EH (cell line): ENCODE results near the gene FABP3.
A peak's percentile ranks its signal among the peaks of the same experiment; 100 is the strongest.

Experiments used
- DNase-seq: peaks from one replicate; pipeline ENCODE4 v3.0.0-alpha.2; 2015; ENCODE audit warnings: low read depth

The FABP3 gene

DNA sequence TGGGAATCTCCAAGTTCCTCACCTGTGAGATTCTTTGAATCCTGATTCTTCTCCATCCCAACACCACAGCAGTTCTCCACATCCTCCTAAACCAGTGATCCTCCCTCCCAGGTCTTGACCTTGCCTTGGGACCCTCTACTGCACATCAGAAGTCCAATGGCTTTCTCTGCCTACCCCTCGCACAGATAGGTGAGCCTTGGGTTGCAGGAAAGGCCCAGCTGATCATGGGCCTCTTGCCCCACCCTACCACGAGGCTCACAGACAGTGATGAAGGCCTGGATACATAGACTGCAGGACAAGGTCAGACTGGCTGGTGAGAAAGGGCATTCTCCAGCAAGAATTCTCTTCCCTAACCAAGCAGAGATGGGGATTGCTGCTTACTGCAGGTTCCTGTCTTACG is 825 bp downstream of the FABP3 start:
- no peak for DNase-seq

DNA sequence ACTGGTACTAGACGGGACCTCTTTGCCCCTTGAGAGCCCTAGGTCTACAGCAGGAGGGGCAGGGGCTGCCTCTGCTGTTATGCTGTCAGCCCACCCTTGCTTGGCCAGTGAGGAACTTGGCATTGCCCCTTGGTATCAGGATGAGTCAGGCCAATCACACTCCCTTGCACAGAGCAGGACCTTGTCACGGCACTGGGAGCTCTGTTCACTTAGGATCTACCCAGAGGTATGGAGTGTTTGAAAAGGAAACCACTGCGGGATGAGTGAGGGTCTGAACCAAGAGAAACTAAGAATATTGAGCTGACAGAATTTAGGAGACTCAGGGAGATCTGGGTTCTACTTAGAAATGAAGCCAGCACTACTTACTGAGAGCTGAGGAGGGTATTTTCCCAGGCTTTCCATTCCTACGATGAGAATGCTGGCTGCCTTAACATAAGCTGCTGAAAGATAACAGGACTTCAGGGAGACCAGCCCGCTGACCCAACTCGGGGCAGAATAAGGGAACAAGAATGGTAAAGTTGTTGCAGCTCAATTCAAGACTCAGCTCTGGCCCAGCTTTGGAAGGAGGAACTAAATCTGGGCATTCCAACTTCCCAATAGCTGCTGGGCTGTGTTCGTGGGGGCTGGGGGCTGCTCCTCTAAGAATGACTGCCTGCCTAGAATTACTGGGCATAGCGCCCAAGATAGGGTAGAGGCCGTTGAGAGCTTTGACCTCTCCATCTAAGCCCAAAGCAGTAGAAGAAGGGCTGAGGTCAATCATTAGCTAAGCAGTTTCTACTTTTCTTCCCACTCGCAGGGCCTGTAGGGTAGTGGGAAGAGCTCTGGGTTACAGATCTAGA is 1.5 kb downstream of the FABP3 start:
- no peak for DNase-seq

DNA sequence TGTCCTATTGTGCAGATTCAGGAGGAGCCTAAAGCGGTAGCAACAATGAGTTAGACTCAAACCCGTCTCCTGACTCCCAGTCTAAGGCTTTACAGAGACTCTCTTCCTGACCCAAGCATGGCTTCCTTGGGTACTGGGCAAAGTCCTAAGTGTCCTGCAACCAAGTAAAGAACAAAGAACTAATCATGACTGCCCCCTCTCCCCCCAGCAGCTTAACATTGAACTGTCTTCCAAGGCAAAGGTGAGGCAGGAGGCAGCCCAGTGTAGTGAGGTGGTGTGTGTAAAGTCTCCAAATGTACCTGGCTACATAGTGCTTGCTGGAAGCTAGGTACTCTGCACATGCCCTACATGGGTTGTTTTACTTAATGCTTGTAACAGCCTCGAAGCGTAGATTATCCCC is 2.3 kb downstream of the FABP3 start:
- no peak for DNase-seq

- DNase-seq = no peak
These were observed 2.9 kb downstream of the FABP3 start for GRCh38 chr1:31370021-31370420.

DNA sequence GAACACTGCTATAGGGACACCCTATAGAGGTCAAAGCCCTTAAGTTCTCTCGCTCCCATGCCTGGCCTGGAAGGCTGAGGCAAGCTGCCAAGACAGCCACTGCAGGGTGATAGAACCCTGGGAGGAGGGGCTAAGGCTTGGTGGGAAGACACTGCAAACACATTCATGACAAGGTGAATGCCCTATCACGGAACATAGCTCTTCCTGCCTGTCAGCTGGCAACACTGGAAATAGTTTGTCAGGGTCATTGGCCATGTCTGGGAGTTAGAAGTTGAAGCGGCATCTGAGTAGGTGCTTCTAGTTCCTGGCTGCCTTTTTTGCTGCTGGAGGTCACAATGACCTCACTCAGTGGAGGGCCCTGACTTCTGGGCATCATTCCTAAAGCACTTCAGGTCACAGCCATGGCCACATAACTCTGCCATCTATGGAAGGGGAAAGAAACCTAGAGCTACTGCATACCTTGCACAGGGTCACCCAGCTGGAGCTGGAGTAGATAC is 4.2 kb downstream of the FABP3 start:
- peak; percentile 14 for DNase-seq

GRCh38 chr1:31366796-31367195 is 6.1 kb downstream of the FABP3 start:
- no peak for DNase-seq

GRCh38 chr1:31364561-31365250 is 8.2 kb downstream of the FABP3 start:
- no peak for DNase-seq

DNA sequence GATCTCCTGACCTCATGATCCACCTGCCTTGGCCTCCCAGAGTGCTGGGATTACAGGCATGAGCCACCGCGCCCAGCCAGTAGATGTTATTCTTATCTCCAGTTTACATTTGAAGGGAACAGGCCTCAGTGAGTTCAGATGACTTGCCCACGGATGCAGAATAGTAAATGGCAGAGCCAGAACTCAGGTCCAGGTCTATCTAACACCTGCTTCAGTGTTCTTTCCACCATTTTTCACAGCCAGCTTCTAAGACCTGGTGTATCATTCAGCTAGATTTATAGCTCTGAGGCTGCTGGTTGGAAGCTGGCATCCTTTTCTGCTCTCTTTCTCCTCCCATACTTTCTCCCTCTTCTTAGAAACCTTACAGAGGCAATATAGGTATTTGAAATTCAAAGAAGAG is 10.8 kb downstream of the FABP3 start:
- no peak for DNase-seq

GRCh38 chr1:31361607-31362006 is 11.3 kb downstream of the FABP3 start:
- no peak for DNase-seq

- no peak for DNase-seq
These were observed 16.4 kb downstream of the FABP3 start for GRCh38 chr1:31356427-31356826.

DNA sequence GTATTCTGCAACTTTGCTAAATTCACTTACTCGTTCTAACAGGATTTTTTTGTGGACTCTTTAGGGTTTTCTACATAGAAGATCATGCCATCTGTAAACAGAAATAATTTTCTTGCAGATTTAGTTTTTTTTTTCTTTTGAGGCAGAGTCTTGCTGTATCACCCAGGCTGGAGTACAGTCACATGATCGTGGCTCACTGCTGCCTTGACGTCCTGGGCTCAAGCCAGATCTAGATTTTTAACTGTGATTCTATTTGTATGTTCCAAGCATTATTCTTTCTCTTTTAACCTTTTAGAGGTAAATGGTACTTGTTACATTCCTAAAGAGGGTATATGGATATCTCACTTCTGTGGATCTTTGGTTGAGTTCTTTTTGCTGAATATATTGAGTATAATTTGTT is 18.6 kb downstream of the FABP3 start:
- peak; percentile 9 for DNase-seq

- no peak for DNase-seq
These were observed 24.4 kb downstream of the FABP3 start for GRCh38 chr1:31348449-31348848.

DNA sequence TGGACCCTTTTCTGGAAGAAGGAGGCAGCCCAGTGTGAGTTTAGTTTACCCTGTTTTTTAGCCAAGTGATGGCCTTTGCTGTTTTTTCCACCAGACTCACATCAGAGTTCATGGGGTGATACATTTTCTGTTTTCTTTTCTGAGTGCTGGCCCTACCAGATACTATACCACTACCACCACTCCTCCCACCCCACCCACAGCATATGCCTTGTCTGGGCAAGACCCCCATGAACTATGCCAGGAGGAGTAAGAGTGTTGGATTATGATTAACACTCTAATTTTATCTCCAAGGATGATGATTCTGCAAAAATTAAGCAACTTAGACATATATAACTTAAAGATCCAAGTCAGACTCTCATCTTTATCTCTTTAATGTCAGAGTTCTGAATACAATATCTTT is 26.1 kb downstream of the FABP3 start:
- DNase-seq = no peak

DNA sequence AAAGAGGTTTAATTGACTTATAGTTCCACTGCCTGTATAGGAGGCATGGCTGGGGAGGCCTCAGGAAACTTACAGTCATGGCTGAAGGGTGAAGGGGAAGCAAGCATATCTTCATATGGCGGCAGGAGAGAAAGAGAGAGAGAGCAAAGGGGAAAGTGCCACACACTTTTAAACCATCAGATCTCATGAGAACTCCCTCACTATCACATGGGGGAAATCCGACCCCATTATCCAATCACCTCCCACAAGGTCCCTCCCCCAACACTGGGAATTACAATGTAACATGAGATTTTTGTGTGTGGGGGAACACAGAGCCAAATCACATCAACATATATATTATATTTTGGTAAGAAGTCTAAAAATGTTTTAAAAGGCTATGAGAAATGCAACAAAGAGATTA is 27.2 kb downstream of the FABP3 start:
- DNase-seq = no peak

DNA sequence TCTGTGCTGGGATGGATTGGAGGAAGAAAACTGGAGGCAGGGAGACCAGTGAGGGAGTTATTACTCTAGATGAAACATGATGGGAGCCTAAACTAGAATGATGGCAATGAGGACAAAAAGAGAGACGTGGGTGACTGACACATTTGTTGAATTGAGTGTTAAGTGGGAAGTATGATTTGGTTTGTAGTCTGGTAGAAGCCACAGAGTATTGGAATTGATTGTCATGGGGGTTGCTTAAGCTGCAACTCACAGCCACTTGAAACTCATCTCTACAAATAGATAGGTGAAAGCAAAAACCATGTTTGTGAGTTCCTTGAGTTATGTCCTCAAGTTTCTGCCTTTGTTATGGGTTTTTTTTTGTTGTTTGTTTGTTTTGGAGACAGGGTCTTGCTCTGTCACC is 28.4 kb downstream of the FABP3 start:
- no peak for DNase-seq

- no peak for DNase-seq
These were observed 36.0 kb downstream of the FABP3 start for GRCh38 chr1:31336687-31337467.

- peak; percentile 62 for DNase-seq
These were observed 37.9 kb downstream of the FABP3 start for GRCh38 chr1:31335007-31335406.

GRCh38 chr1:31327381-31327780 is 45.5 kb downstream of the FABP3 start:
- DNase-seq = peak; percentile 44

DNA sequence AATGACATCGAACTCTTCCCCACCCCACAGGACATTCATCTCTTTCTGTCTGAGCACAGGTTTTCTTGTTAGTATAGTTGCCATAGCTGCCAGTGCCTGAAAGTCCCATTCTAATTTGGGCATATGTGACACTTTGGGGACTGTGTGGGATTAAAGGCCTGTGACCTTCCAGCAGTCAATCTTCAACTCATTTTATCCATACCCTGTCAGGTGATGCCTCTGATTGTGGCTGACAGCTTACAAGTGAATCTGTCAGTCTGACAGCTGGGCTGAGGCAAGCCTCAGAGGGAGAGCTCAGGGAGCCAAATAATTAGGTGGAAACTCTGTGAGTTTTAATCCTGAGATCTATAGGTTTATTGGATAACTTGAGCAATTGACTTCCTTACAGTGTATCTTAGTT is 46.4 kb downstream of the FABP3 start:
- no peak for DNase-seq

GRCh38 chr1:31324992-31325391 is 47.9 kb downstream of the FABP3 start:
- DNase-seq = no peak

DNA sequence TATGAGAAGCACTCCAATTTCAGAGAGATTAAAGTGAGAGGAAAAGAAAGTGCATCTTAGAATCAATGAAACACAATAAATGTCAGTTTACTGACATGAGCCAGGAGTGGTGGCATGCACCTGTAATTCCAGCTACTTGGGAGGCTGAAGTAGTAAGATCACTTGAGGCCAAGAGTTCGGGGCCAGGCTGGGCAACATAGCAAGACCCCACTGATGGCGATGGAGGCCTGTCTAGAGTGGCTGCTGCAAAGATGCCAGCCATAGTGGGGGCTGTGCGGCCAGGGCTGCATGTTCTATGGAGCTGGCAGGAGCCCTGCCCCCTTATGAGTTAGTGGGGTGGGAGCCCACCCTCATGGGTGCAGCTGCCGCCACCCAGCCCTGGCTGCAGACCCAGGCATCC is 48.8 kb downstream of the FABP3 start:
- no peak for DNase-seq

GRCh38 chr1:31318146-31318545 is 54.7 kb downstream of the FABP3 start:
- DNase-seq = no peak

DNA sequence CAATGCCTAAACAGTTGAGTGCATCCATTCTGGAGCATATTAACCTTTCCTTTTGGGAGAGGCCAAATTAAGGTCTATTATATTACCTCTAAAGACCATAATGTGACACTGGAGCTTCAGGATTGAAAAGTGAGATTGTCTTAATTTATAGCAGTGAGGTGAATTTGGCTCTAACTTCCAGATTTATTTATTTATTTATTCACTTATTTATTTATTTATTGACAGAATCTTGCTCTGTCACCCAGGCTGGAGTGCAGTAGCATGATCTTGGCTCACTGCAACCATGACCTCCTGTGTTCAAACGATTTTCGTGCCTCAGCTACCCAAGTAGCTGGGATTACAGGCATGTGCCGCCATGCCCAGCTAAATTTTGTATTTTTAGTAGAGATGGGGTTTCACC is 57.0 kb downstream of the FABP3 start:
- no peak for DNase-seq
